HCT116 (cell line): ENCODE measurements around the gene NRCAM. TPM values are rescaled to one million over a fixed set of nuclear protein-coding genes. Genes with fewer than 3 reads are reported as not detected.

Experiments
- ATAC-seq: fragments of 200-7000 bp; cut with Tn5 transposase; 2 replicates; pipeline ENCODE4 v1.9.1; 2020; ENCODE audit warnings: mild to moderate bottlenecking, moderate library complexity
- BruUV-seq: library from RNA; stranded (reverse); fragments of 400-500 nt; replicated peaks from 2 replicates; lab custom pipeline; 2021; lab: Mats Ljungman, UMichigan
- CTCF ChIA-PET: fragments of 300-600 bp; sonication (Branson Sonifier 250); formaldehyde crosslinking; loops from one replicate; lab custom pipeline; 2021; ENCODE audit warnings: antibody characterized with exemption; lab: Charles Lee
- POLR2A ChIA-PET: fragments of 300-600, 350-600 bp; sonication (Branson Sonifier 250); formaldehyde crosslinking; loops from one replicate; lab custom pipeline; 2021; ENCODE audit warnings: antibody characterized with exemption; lab: Charles Lee
- RAD21 ChIA-PET, 2 experiments: fragments of 300-600 bp; sonication (Branson Sonifier 250); formaldehyde crosslinking; loops; one replicate each; lab custom pipeline; 2023; ENCODE audit warnings: low total read pairs in 2 of 2; ENCODE audit not compliant: uncharacterized antibody in 2 of 2, unreplicated experiment in 2 of 2, low non-redundant PET in 1 of 2; lab: Charles Lee
- DNase-seq: peaks from one replicate; pipeline ENCODE4 v3.0.0-alpha.2; 2010; ENCODE audit warnings: low read depth, low spot score
- H2AFZ ChIP-seq: fragments of 200-600 bp; shearing (Covaris generic), sonication (generic); 2 replicates; pipeline ENCODE4 v1.6.1; 2017; ENCODE audit warnings: low read depth, mixed run types, mixed read lengths, antibody characterized with exemption, low read length; ENCODE audit not compliant: poor library complexity, severe bottlenecking
- H3K27ac ChIP-seq: 2 replicates; pipeline ENCODE4 v1.5.1; 2012; ENCODE audit warnings: low read depth, low read length
- H3K27me3 ChIP-seq: fragments of 200-600 bp; sonication (generic); 2 replicates; pipeline ENCODE4 v1.6.1; 2016; ENCODE audit warnings: mixed run types, low read length, mixed read lengths; ENCODE audit not compliant: insufficient read depth
- H3K36me3 ChIP-seq, 2 experiments: fragments of 200-500 bp in 1 of 2; fragments of 200-600 bp in 1 of 2; sonication (Bioruptor generic) in 1 of 2; sonication (generic) in 1 of 2; 2 replicates each; pipeline versions ENCODE4 v1.5.1 to v1.6.1; 2014 to 2016; ENCODE audit warnings: low read length in 2 of 2, inconsistent platforms in 1 of 2, mixed read lengths in 1 of 2, mixed run types in 1 of 2; ENCODE audit not compliant: insufficient read depth in 2 of 2, control insufficient read depth in 1 of 2
- H3K4me1 ChIP-seq, 2 experiments: fragments of 200-600 bp in 1 of 2; sonication (generic) in 1 of 2; 2 replicates each; pipeline versions ENCODE4 v1.5.1 to v1.6.1; 2012 to 2017; ENCODE audit warnings: low read length in 2 of 2, inconsistent platforms in 1 of 2, mild to moderate bottlenecking in 1 of 2, mixed read lengths in 1 of 2, mixed run types in 1 of 2, moderate library complexity in 1 of 2; ENCODE audit not compliant: insufficient read depth in 2 of 2, control insufficient read depth in 1 of 2
- H3K4me2 ChIP-seq: fragments of 200-600 bp; sonication (generic); 2 replicates; pipeline ENCODE4 v1.6.1; 2017; ENCODE audit warnings: mixed run types, low read length, mixed read lengths
- H3K4me3 ChIP-seq, 2 experiments: fragments of 200-600 bp in 1 of 2; sonication (generic) in 1 of 2; replicated peaks in 1 of 2; 2 replicates each; pipeline ENCODE4 v1.5.1; 2011 to 2016; ENCODE audit warnings: low read length in 2 of 2, control low read depth in 1 of 2, low read depth in 1 of 2, mild to moderate bottlenecking in 1 of 2, mixed read lengths in 1 of 2, mixed run types in 1 of 2
- H3K79me2 ChIP-seq: fragments of 200-600 bp; sonication (generic); 2 replicates; pipeline ENCODE4 v1.6.1; 2017; ENCODE audit warnings: mild to moderate bottlenecking, mixed run types, low read length, moderate library complexity, mixed read lengths; ENCODE audit not compliant: insufficient read depth
- H3K9ac ChIP-seq: fragments of 200-600 bp; sonication (generic); 2 replicates; pipeline ENCODE4 v1.6.1; 2016; ENCODE audit warnings: low read length, mixed read lengths
- H3K9me2 ChIP-seq: fragments of 200-600 bp; sonication (generic), shearing (Covaris generic); 2 replicates; pipeline ENCODE4 v1.6.1; 2017; ENCODE audit warnings: mixed run types, mild to moderate bottlenecking, moderate library complexity; ENCODE audit not compliant: insufficient read depth
- H3K9me3 ChIP-seq, 2 experiments: fragments of 200-500 bp in 1 of 2; fragments of 200-600 bp in 1 of 2; sonication (Bioruptor generic) in 1 of 2; sonication (generic) in 1 of 2; 2 replicates each; pipeline ENCODE4 v1.6.1; 2014 to 2017; ENCODE audit warnings: low read length in 2 of 2, mixed read lengths in 2 of 2, inconsistent platforms in 1 of 2, low read depth in 1 of 2, mild to moderate bottlenecking in 1 of 2, mixed run types in 1 of 2, moderate library complexity in 1 of 2; ENCODE audit not compliant: control insufficient read depth in 1 of 2, insufficient read depth in 1 of 2
- H4K20me1 ChIP-seq: fragments of 200-600 bp; sonication (generic), shearing (Covaris generic); 2 replicates; pipeline ENCODE4 v1.6.1; 2017; ENCODE audit warnings: mixed run types, mild to moderate bottlenecking, moderate library complexity; ENCODE audit not compliant: insufficient read depth
- CEBPB ChIP-seq: IDR thresholded peaks from 2 replicates; pipeline ENCODE4 v1.6.1; 2012; ENCODE audit warnings: low read depth
- EGR1 ChIP-seq: IDR thresholded peaks from 2 replicates; pipeline ENCODE4 v1.6.1; 2012; ENCODE audit warnings: low read depth
- EZH2 ChIP-seq: fragments of 200-600 bp; sonication (generic); IDR thresholded peaks from 2 replicates; pipeline ENCODE4 v1.6.1; 2017; ENCODE audit warnings: antibody characterized with exemption, mixed run types
- FOSL1 ChIP-seq: IDR thresholded peaks from 2 replicates; pipeline ENCODE4 v1.6.1; 2012; ENCODE audit warnings: low read depth
- POLR2A ChIP-seq: IDR thresholded peaks from 2 replicates; pipeline ENCODE4 v1.7.0; 2011; ENCODE audit warnings: borderline replicate concordance; ENCODE audit not compliant: insufficient read depth, insufficient read length; ENCODE audit errors: extremely low read depth
- RAD21 ChIP-seq: IDR thresholded peaks from 2 replicates; pipeline ENCODE4 v1.6.1; 2012; ENCODE audit warnings: low read depth, mild to moderate bottlenecking
- SIN3A ChIP-seq: IDR thresholded peaks from 2 replicates; pipeline ENCODE4 v1.6.1; 2012; ENCODE audit warnings: low read depth
- TCF7L2 ChIP-seq: IDR thresholded peaks from 2 replicates; pipeline ENCODE4 v1.7.0; 2011; ENCODE audit warnings: borderline replicate concordance, inconsistent platforms; ENCODE audit not compliant: insufficient read depth, insufficient read length; ENCODE audit errors: extremely low read depth
- YY1 ChIP-seq: IDR thresholded peaks from 2 replicates; pipeline ENCODE4 v1.6.1; 2011; ENCODE audit warnings: low read length, low read depth, moderate library complexity, mild to moderate bottlenecking; ENCODE audit not compliant: insufficient replicate concordance; ENCODE audit errors: extremely low read depth
- intact Hi-C: fragments of 100-400 bp; cut with micrococcal nuclease; formaldehyde crosslinking; loops from 2 replicates; pipeline ENCODE4 v1.10.0; 2022
- total RNA-seq: library from RNA; stranded (reverse); gene quantifications from one replicate; pipeline ENCODE4 v1.2.1, GENCODE V29; 2021; ENCODE audit not compliant: unreplicated experiment
- TF ChIP-seq, protein P1 (sequence below): IDR thresholded peaks from 2 replicates; pipeline ENCODE4 v1.6.1; 2012
- TF ChIP-seq, protein P2 (sequence below), 3 experiments: fragments of 200-600 bp in 1 of 3; sonication (generic) in 1 of 3; IDR thresholded peaks in 2 of 3; conservative IDR thresholded peaks in 1 of 3; 2 replicates each; pipeline ENCODE4 v1.5.1; 2012 to 2017; ENCODE audit warnings: low read depth in 2 of 3, low read length in 2 of 3, antibody characterized with exemption in 1 of 3, borderline replicate concordance in 1 of 3, control low read depth in 1 of 3, mild to moderate bottlenecking in 1 of 3, mixed read lengths in 1 of 3, mixed run types in 1 of 3, moderate library complexity in 1 of 3; ENCODE audit not compliant: insufficient read depth in 1 of 3

NRCAM gene
- total RNA-seq, 1 experiment from 2014 or later = 0.15 TPM

DNA sequence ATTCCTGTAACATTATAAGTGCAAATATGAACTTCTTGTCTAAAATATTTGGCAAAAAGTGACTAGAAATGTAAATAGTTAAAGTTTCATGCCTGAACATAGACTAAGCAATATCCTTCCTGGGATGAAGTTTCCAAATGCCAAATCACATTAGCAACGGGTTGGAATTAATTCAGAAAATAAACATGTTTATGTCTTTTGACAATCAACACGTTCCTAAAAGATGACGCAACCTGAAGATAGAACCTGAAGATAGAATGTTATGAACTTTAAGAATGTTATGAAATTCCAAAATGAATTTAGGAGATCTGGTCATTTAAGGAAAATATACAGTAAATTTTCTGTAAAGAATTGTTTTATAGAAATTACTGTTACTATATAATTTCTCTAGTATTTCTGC lies 335.3 kb downstream of the NRCAM start:
- RAD21 ChIA-PET = no interaction called here
- no peak overlapping the region for H3K4me2 ChIP-seq
- H3K9ac ChIP-seq = no peak overlapping the region
- H3K4me1 ChIP-seq = no peaks in the 10 kb centered on the region
- no peak overlapping the region for H3K4me3 ChIP-seq
- H3K27me3 ChIP-seq = no peaks in the 10 kb centered on the region
- BruUV-seq = no TSS peak
- no peaks in the 10 kb centered on the region for H3K36me3 ChIP-seq
- H3K9me3 ChIP-seq = no peaks in the 10 kb centered on the region
- TF ChIP-seq TCF7L2 = no peak
- TF ChIP-seq, protein P1, sequence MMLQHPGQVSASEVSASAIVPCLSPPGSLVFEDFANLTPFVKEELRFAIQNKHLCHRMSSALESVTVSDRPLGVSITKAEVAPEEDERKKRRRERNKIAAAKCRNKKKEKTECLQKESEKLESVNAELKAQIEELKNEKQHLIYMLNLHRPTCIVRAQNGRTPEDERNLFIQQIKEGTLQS = no peak
- TF ChIP-seq SIN3A = no peak
- no peak for TF ChIP-seq POLR2A
- TF ChIP-seq EGR1 = no peak
- TF ChIP-seq YY1 = no peak
- TF ChIP-seq EZH2 = no peak
- no peak for TF ChIP-seq FOSL1
- H3K79me2 ChIP-seq = no peaks in the 10 kb centered on the region
- H4K20me1 ChIP-seq = no peaks in the 10 kb centered on the region
- H2AFZ ChIP-seq = no peak overlapping the region
- H3K9me2 ChIP-seq = no peaks in the 10 kb centered on the region
- intact Hi-C loops = no loop called here
- ATAC-seq (no peak), DNase-seq (no peak)
- H3K27ac ChIP-seq = no peak overlapping the region
- POLR2A ChIA-PET = no interaction called here
- CTCF ChIA-PET = no interaction called here

DNA sequence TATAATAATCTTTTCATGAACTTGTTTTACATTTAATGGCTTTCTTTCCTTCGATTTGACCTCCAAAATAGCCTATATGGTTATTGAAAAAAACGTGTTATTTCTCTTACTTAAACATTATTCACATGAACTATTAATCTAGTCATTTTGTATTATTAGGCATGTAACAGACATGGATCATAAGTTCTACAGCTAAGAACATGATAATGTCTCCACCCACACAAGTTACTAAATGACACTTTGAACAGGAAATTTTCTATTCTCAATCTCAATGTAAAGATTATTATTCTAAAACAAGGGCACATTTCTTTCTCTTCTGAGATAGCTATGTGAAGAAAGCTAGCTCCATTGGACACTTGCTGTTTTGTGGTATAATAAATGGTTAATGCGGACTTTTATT lies 336.0 kb downstream of the NRCAM start:
- no peak overlapping the region for H3K4me2 ChIP-seq
- RAD21 ChIA-PET = no interaction called here
- H3K36me3 ChIP-seq = no peaks in the 10 kb centered on the region
- H3K27me3 ChIP-seq = no peaks in the 10 kb centered on the region
- no peak for ATAC-seq
- H3K9me2 ChIP-seq = no peaks in the 10 kb centered on the region
- H3K9me3 ChIP-seq = no peaks in the 10 kb centered on the region
- no peaks in the 10 kb centered on the region for H3K79me2 ChIP-seq
- no peaks in the 10 kb centered on the region for H4K20me1 ChIP-seq
- no peak overlapping the region for H2AFZ ChIP-seq
- intact Hi-C loops = no loop called here
- BruUV-seq = no TSS peak
- no peak overlapping the region for H3K4me3 ChIP-seq
- no peak for DNase-seq
- CTCF ChIA-PET = interaction anchor here (1.0 kb wide), 1 partner anchor 377 kb away, joined by 3 read pairs; no protein-coding TSS in a partner anchor
- POLR2A ChIA-PET = no interaction called here
- H3K4me1 ChIP-seq = no peaks in the 10 kb centered on the region
- TF ChIP-seq CEBPB (no peak), RAD21 (no peak), FOSL1 (no peak)
- TF ChIP-seq, protein P2, sequence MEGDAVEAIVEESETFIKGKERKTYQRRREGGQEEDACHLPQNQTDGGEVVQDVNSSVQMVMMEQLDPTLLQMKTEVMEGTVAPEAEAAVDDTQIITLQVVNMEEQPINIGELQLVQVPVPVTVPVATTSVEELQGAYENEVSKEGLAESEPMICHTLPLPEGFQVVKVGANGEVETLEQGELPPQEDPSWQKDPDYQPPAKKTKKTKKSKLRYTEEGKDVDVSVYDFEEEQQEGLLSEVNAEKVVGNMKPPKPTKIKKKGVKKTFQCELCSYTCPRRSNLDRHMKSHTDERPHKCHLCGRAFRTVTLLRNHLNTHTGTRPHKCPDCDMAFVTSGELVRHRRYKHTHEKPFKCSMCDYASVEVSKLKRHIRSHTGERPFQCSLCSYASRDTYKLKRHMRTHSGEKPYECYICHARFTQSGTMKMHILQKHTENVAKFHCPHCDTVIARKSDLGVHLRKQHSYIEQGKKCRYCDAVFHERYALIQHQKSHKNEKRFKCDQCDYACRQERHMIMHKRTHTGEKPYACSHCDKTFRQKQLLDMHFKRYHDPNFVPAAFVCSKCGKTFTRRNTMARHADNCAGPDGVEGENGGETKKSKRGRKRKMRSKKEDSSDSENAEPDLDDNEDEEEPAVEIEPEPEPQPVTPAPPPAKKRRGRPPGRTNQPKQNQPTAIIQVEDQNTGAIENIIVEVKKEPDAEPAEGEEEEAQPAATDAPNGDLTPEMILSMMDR (IDR thresholded peaks at IDR 0.05 in 2 of 3, conservative IDR thresholded peaks at IDR 0.05 in 1 of 3; ENCODE audit: borderline replicate concordance in 1 of 3, insufficient read depth in 1 of 3, low read depth in 2 of 3, low read length in 2 of 3) = no peak
- H3K27ac ChIP-seq = no peak overlapping the region
- no peak overlapping the region for H3K9ac ChIP-seq
